Activated CD4-positive, alpha-beta memory T cell treated with anti-CD3 and anti-CD28 coated beads for 36 hours (primary cell): ENCODE results near the gene ITPR3. TPM values are rescaled to one million over a fixed set of nuclear protein-coding genes. Genes with fewer than 3 reads are reported as not detected.
A peak's percentile ranks its signal among the peaks of the same experiment; 100 is the strongest.

ENCODE experiments used
- CTCF ChIA-PET: fragments of 350-600 bp; sonication (Branson Sonifier 250); formaldehyde crosslinking; loops from one replicate; lab custom pipeline; 2021; ENCODE audit warnings: antibody characterized with exemption, inconsistent platforms; lab: Charles Lee
- POLR2A ChIA-PET: fragments of 350-600 bp; sonication (Branson Sonifier 250); formaldehyde crosslinking; loops from one replicate; lab custom pipeline; 2021; ENCODE audit warnings: antibody characterized with exemption; lab: Charles Lee
- DNase-seq: peaks from one replicate; pipeline ENCODE4 v3.0.0-alpha.2; 2020
- H3K27ac Mint-ChIP-seq: one replicate; pipeline ENCODE4 v1.8.0; 2021; ENCODE audit warnings: mixed read lengths
- H3K27me3 Mint-ChIP-seq: one replicate; pipeline ENCODE4 v1.8.0; 2021; ENCODE audit warnings: mixed read lengths
- H3K36me3 Mint-ChIP-seq: one replicate; pipeline ENCODE4 v1.8.0; 2021; ENCODE audit warnings: mixed read lengths
- H3K4me1 Mint-ChIP-seq: one replicate; pipeline ENCODE4 v1.8.0; 2021; ENCODE audit warnings: low read depth, mixed read lengths
- H3K4me3 Mint-ChIP-seq: one replicate; pipeline ENCODE4 v1.8.0; 2021; ENCODE audit warnings: mild to moderate bottlenecking, mixed read lengths
- H3K9me3 Mint-ChIP-seq: one replicate; pipeline ENCODE4 v1.8.0; 2021; ENCODE audit warnings: mixed read lengths
- intact Hi-C: fragments of 100-400 bp; cut with micrococcal nuclease; formaldehyde crosslinking; loops from one replicate; pipeline ENCODE4 v1.15.1; 2023
- total RNA-seq, 2 experiments: library from RNA; stranded (reverse); gene quantifications; one replicate each; pipeline ENCODE4 v1.2.3, GENCODE V29; 2021

The ITPR3 gene
- 10 to 100 TPM; 41.6 to 45.6 TPM for total RNA-seq

DNA sequence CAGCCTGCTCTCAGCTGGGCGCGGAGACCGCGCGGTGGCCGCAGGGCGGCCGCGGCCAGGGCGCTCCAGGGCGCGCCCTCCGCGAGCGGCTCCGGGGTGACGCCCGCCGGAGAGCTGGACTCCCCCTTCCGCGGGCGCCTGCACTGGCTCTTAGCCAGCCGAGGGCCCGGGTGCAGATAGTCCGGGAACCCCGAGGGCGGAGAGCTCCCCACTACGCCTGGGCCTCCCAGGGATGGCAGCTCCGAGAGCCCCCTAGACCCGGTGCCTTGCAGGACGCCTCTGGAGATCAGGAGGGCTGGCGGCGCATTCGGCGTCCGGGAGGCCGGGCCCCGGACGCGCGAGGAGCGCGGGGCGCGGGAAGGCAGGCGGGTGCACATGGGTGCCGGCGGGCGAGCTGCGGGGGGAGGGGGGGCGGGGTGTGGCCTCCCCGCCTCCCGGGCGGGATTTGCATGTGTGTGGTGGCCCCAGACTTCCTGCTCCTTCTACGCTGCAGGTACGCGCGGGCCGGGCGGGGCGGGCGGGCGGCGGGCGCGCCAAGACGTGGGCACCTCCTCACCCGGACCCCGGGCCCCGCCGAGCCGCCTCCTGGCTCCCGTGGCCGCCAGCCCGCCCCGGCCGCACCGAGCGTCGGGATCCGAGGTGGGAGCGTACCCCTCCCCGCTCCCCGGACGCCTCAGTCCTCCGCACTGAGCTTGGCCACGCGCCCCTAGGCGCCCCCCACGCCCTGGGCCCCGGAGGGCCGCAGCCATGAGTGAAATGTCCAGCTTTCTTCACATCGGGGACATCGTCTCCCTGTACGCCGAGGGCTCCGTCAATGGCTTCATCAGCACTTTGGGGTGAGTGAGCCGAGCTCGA lies at the start of gene ITPR3:
Gene ITPR3 (plus strand): TSS at position 467 of the 855 bp plus-strand sequence. CDS start 281 bp downstream, at position 748.
- CTCF ChIA-PET = interaction anchor here (0.7 to 5.3 kb wide), 10 partner anchors 11 to 167 kb away, joined by 3 to 31 read pairs (median 6); partner anchors contain the start of genes BAK1 and ZBTB9
- peak; percentile 85 for DNase-seq
- Mint-ChIP-seq H3K9me3 (no peaks in the 10 kb centered on the region), H3K4me1 (peaks cover 43% of the 10 kb centered on the region), H3K27me3 (no peaks in the 10 kb centered on the region), H3K36me3 (peaks cover 20% of the 10 kb centered on the region), H3K27ac (peak within 1 kb of the TSS; percentile 83), H3K4me3 (peak within 1 kb of the TSS; percentile 94)
- intact Hi-C loops = loop anchor here (2.0 kb wide), 2 partner anchors 36 to 74 kb away; no protein-coding TSS in a partner anchor
- POLR2A ChIA-PET = interaction anchor here (0.6 to 2.8 kb wide), 16 partner anchors 8 to 349 kb away, joined by 3 to 20 read pairs (median 4); partner anchors contain the start of genes BAK1, RPS18, UQCC2 and VPS52

DNA sequence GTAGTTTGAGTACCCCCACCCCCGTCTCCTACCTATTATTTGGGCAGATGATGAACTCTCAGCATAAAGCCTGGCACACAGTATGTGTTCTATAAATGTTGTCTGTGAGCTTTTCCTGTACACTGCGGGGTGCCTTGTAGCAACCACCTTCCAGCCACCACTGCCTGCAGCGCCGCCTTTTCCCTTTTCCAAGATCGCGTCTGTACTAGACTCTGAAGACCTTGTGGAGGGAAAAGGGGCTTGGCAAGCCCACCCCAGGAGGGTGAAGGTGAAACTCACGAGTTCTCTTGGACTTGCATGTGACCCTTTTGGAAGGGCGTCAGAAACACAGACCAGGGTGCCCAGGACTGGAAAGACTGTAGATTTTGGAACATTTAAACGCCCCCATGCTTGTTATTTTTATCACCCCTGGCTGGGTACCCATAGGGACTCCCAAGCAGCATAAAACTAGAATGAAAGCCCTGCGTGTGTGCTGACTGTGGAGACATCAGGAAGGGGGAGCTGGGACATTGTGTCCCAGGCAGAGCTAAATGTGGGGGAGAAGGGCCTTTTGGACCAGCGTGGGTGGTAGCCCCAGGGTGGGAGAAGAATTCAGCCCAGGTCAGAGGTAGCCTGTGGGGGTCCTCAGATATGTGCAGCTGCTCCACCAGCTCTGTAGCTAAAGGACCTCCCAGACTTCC lies 49.3 kb upstream of the ITPR3 start:
- H3K36me3 Mint-ChIP-seq = peaks cover 47% of the 10 kb centered on the region
- no peaks in the 10 kb centered on the region for H3K9me3 Mint-ChIP-seq
- no peaks in the 10 kb centered on the region for H3K27me3 Mint-ChIP-seq
- intact Hi-C loops = loop anchor here (1.0 to 10.0 kb wide), 9 partner anchors 9 to 371 kb away; partner anchors contain the start of genes B3GALT4, BAK1, CUTA and KIFC1
- CTCF ChIA-PET = interaction anchor here (0.6 to 2.2 kb wide), 4 partner anchors 8 to 142 kb away, joined by 3 to 12 read pairs (median 5); partner anchors contain the start of gene BAK1
- peak overlapping the region; percentile 99 for H3K27ac Mint-ChIP-seq
- peak overlapping the region; percentile 82 for H3K4me3 Mint-ChIP-seq
- DNase-seq = no peak
- POLR2A ChIA-PET = interaction anchor here (1.0 to 2.2 kb wide), 5 partner anchors 8 to 254 kb away, joined by 5 to 9 read pairs (median 7); partner anchors contain the start of genes BAK1, ZBTB22 and ZBTB9
- H3K4me1 Mint-ChIP-seq = peaks cover 44% of the 10 kb centered on the region

DNA sequence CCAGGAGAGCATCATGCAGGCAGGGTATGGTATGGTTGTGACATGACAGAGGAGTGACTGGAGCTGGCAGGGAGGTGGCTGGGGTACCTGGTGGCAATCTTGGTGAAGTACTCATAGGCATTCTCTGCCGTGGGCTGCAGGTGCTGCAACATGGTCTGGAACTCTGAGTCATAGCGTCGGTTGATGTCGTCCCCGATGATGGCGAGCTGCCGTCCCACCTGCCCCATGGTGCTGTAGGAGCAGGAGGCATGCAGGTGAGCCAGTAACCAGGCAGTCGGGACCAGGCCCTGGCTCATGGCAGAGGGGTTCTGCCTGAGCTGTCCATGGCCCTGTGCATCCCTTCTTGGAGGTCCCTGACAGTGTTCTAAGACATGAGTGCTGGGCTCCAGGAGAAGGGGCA lies 45.9 kb upstream of the ITPR3 start:
- Mint-ChIP-seq H3K4me3 (no peak overlapping the region), H3K27me3 (no peaks in the 10 kb centered on the region), H3K27ac (peak overlapping the region; percentile 51), H3K36me3 (peaks cover 58% of the 10 kb centered on the region), H3K4me1 (peaks cover 45% of the 10 kb centered on the region), H3K9me3 (no peaks in the 10 kb centered on the region)
- DNase-seq = no peak
- ChIA-PET POLR2A (no interaction called here), CTCF (interaction anchor here (1.3 to 1.6 kb wide), 2 partner anchors 33 to 184 kb away, joined by 3 read pairs; no protein-coding TSS in a partner anchor)
- intact Hi-C loops = loop anchor here (10.0 kb wide), 2 partner anchors 260 to 300 kb away; partner anchors contain the start of genes B3GALT4, RPS18, TAPBP and VPS52

DNA sequence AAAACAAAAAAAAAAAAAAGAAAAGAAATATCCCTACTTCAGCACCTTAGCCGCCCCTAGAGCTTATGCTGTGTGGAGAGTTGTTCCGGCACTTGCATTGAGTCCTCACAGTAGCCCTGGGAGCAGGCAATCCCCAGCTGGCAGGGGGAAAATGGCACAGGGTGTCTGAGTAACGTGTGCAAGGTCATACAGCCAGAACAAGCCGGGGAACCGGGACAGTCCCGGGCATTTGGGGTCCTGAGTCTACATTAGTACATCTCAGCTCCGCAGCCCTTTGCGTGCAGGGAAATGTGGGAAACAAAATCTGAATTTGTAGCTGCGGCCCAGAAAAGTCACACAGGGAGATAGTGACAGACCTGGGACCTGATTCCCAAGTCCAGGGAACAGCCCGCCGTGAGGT lies 44.5 kb upstream of the ITPR3 start:
- Mint-ChIP-seq H3K27me3 (no peaks in the 10 kb centered on the region), H3K4me3 (peak overlapping the region; percentile 96), H3K27ac (peak overlapping the region; percentile 98), H3K36me3 (peaks cover 55% of the 10 kb centered on the region), H3K4me1 (peaks cover 38% of the 10 kb centered on the region), H3K9me3 (no peaks in the 10 kb centered on the region)
- intact Hi-C loops = loop anchor here (10.0 kb wide), 2 partner anchors 262 to 302 kb away; partner anchors contain the start of genes B3GALT4, RPS18, TAPBP and VPS52
- ChIA-PET POLR2A (no interaction called here), CTCF (interaction anchor here (1.0 to 1.4 kb wide), 3 partner anchors 9 to 124 kb away, joined by 3 to 4 read pairs (median 3); no protein-coding TSS in a partner anchor)
- no peak for DNase-seq

DNA sequence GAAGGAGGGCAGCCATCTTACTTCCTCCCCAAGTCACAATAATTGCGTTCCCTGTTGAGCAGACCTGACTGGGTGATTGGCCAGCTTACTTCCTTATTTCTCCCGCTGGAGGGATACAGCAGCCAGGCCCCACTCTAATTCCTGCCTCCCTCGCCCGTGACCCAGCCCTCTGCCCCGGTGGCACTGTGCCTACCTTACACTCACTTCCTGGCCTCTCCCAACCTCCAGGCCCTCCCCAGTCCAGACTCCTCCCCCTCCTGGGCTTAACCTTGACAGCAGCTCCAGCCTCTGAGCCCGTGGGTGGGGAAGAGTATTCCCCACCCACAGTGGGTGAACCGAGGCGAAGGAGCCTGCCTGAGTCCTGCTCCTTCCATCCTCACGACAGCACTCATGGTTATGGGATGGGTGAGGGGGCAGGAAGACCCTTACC lies 44.0 kb upstream of the ITPR3 start:
- DNase-seq = peak; percentile 66
- ChIA-PET POLR2A (no interaction called here), CTCF (interaction anchor here (1.0 to 1.4 kb wide), 2 partner anchors 8 to 124 kb away, joined by 3 to 4 read pairs; no protein-coding TSS in a partner anchor)
- Mint-ChIP-seq H3K9me3 (no peaks in the 10 kb centered on the region), H3K4me1 (peaks cover 34% of the 10 kb centered on the region), H3K27me3 (no peaks in the 10 kb centered on the region), H3K27ac (peak overlapping the region; percentile 98), H3K36me3 (peaks cover 50% of the 10 kb centered on the region), H3K4me3 (peak overlapping the region; percentile 96)
- intact Hi-C loops = loop anchor here (10.0 kb wide), 2 partner anchors 262 to 302 kb away; partner anchors contain the start of genes B3GALT4, RPS18, TAPBP and VPS52

DNA sequence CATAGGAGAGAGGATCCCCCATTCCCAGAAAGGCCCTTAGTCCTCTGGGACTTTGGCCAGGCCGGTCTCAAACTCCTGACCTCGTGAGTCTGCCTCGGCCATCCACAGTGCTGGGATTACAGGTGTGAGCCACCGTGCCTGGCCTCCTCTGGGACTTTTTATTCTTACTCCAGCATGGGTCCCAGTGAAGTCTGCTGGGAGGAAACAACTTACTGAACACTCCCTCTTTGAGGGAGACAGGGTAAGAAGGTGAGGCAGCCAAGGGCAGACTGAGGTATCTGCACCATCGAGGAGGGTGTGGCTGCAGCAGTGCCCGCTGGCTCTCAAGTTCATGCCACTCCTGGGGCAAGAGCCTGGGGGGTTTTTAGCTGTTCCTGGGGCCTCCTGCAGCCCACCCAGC lies 43.4 kb upstream of the ITPR3 start:
- peak; percentile 23 for DNase-seq
- Mint-ChIP-seq H3K4me3 (peak overlapping the region; percentile 96), H3K36me3 (peaks cover 46% of the 10 kb centered on the region), H3K27me3 (no peaks in the 10 kb centered on the region), H3K27ac (peak overlapping the region; percentile 98), H3K4me1 (peaks cover 29% of the 10 kb centered on the region), H3K9me3 (no peaks in the 10 kb centered on the region)
- intact Hi-C loops = loop anchor here (2.0 to 10.0 kb wide), 3 partner anchors 159 to 303 kb away; partner anchors contain the start of genes B3GALT4, CUTA, RPS18 and TAPBP
- CTCF ChIA-PET = interaction anchor here (1.4 kb wide), 1 partner anchor 8 kb away, joined by 4 read pairs; no protein-coding TSS in a partner anchor
- POLR2A ChIA-PET = interaction anchor here (2.1 kb wide), 1 partner anchor 134 kb away, joined by 7 read pairs; the partner anchor contains the start of gene UQCC2

DNA sequence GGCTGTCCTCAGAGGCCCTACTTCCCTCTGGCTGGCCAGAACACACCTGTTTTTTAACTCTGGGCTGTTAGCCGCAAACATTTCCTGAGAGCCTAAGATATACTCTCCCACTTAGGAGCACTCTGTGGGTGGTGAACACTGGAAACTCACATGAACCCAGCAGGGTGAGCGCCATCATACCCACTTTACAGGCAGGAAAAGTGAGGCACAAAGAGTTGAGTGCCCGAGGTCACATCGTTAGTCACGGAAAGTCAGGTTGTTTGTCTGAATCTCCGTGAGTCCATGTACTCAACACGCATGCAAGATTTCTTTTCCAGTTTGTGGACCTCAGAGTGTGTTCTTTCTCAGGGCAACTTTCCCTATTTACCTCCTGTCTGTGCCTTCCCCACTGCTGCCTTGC lies 43.0 kb upstream of the ITPR3 start:
- Mint-ChIP-seq H3K4me3 (peak overlapping the region; percentile 96), H3K4me1 (peaks cover 29% of the 10 kb centered on the region), H3K9me3 (no peaks in the 10 kb centered on the region), H3K27me3 (no peaks in the 10 kb centered on the region), H3K27ac (peak overlapping the region; percentile 98), H3K36me3 (peaks cover 46% of the 10 kb centered on the region)
- peak; percentile 34 for DNase-seq
- ChIA-PET POLR2A (interaction anchor here (1.0 to 2.3 kb wide), 4 partner anchors 9 to 133 kb away, joined by 4 to 20 read pairs (median 6); partner anchors contain the start of genes ITPR3 and UQCC2), CTCF (interaction anchor here (1.0 to 2.8 kb wide), 4 partner anchors 9 to 133 kb away, joined by 3 to 11 read pairs (median 6); partner anchors contain the start of genes ITPR3 and UQCC2)
- intact Hi-C loops = loop anchor here (2.0 to 10.0 kb wide), 3 partner anchors 159 to 303 kb away; partner anchors contain the start of genes B3GALT4, CUTA, RPS18 and TAPBP

DNA sequence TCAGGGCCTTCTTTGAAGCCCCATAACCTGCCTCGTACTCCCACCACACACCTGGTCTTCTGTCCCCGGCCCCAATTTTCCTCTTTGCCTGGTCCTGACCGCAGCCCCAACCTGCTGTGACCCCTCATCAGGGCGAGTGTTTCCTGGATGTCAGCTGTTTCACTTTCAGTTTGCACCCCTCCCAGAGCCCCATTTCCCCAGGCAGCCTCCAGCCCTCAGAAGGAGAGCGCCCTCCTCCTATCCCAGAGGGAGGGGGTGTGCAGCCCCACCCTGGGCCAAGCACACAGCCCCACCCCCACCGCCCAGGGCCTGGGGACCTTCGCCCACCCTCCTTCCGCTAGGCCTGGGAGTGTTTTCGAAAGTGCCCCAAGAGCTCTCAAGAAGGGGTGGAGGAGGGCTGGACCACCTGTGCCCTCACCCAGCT lies 42.5 kb upstream of the ITPR3 start:
- H3K27ac Mint-ChIP-seq = peak overlapping the region; percentile 98
- H3K36me3 Mint-ChIP-seq = peaks cover 45% of the 10 kb centered on the region
- no peaks in the 10 kb centered on the region for H3K9me3 Mint-ChIP-seq
- H3K4me3 Mint-ChIP-seq = peak overlapping the region; percentile 96
- intact Hi-C loops = loop anchor here (1.0 to 10.0 kb wide), 4 partner anchors 124 to 304 kb away; partner anchors contain the start of genes B3GALT4, CUTA, RPS18 and TAPBP
- H3K27me3 Mint-ChIP-seq = no peaks in the 10 kb centered on the region
- POLR2A ChIA-PET = interaction anchor here (1.0 to 2.3 kb wide), 5 partner anchors 10 to 281 kb away, joined by 4 to 20 read pairs (median 5); partner anchors contain the start of genes ITPR3 and UQCC2
- CTCF ChIA-PET = interaction anchor here (1.0 to 2.8 kb wide), 10 partner anchors 7 to 133 kb away, joined by 3 to 12 read pairs (median 8); partner anchors contain the start of genes ITPR3, UQCC2 and ZBTB9
- H3K4me1 Mint-ChIP-seq = peaks cover 29% of the 10 kb centered on the region
- DNase-seq = peak; percentile 70

DNA sequence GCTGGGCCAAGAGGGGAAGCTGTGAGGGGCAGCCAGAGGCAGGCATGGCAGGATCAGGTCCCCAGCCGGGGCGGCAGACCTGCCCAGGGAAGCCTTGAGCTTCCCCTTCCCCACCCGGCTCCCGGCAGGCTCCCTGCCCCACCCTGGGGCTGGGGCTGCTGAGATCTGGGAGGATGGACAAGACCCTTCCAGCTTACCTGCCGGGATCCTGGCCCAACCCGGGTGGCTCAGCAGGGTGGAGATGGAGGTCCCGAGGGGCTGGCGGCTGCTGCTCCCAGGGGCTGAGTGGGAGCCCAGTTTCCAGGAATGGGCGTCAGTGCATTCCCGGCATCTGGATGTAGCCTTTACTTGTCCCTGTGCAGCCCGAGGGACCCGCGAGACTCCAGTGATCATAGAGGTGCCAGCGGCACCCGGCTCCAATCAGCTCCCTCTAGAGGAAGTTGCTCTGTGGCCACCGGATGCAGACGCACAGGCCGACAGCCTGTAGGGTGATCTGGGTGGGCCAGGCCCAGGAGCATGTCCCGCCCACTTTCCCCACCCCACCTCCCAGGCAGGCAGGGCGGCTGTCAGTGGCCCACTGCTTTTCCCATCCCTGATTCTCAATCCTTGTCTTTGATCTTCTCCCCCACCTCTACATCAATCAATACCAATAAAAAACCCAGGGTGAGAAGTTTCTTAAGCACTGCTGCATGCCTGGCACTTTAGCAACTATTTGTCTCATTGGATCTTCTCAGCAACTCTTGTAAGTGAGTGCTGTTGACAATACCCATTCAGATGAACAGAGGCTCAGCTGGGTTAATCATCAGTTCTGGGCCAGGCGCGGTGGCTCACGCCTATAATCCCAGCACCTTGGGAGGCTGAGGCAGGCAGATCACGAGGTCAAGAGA lies 41.1 kb upstream of the ITPR3 start, which contains the start of gene BAK1:
Gene BAK1 (minus strand): TSS at position 449 of the 887 bp plus-strand sequence. CDS start 2,672 bp downstream, outside the sequence.
- Mint-ChIP-seq H3K36me3 (peaks cover 33% of the 10 kb centered on the region), H3K27ac (peak within 1 kb of the TSS; percentile 98), H3K4me3 (peak within 1 kb of the TSS; percentile 96), H3K27me3 (no peaks in the 10 kb centered on the region), H3K9me3 (no peaks in the 10 kb centered on the region), H3K4me1 (peaks cover 33% of the 10 kb centered on the region)
- ChIA-PET CTCF (interaction anchor here (0.7 to 2.8 kb wide), 20 partner anchors 9 to 189 kb away, joined by 3 to 12 read pairs (median 4); partner anchors contain the start of genes ITPR3, UQCC2 and ZBTB9), POLR2A (interaction anchor here (0.7 to 2.3 kb wide), 9 partner anchors 9 to 611 kb away, joined by 3 to 20 read pairs (median 3); partner anchors contain the start of genes B3GALT4, ITPR3 and UQCC2)
- DNase-seq = peak; percentile 93
- intact Hi-C loops = loop anchor here (1.0 to 10.0 kb wide), 5 partner anchors 9 to 305 kb away; partner anchors contain the start of genes B3GALT4, CUTA, RPS18 and TAPBP
